Fibroblast of the aortic adventitia (primary cell): ENCODE measurements around the gene KCND2. TPM values are rescaled to one million over a fixed set of nuclear protein-coding genes. Genes with fewer than 3 reads are reported as not detected.

Experiments
- DNase-seq: peaks from one replicate; pipeline ENCODE4 v3.0.0-alpha.2; 2010; ENCODE audit warnings: low read depth
- H3K4me3 ChIP-seq: 2 replicates; pipeline ENCODE4 v1.5.1; 2011; ENCODE audit warnings: low read depth, mild to moderate bottlenecking, control low read depth, low read length, moderate library complexity
- CTCF ChIP-seq: IDR thresholded peaks from 2 replicates; pipeline ENCODE4 v1.5.1; 2011; ENCODE audit warnings: mild to moderate bottlenecking, low read length, control low read depth, inconsistent platforms; ENCODE audit not compliant: insufficient read depth
- total RNA-seq: library from RNA; depleted of rRNA; stranded (reverse); fragments of >200 nt; gene quantifications from 2 replicates; pipeline ENCODE4 v1.2.3, GENCODE V29; 2012; ENCODE audit warnings: low replicate concordance

The KCND2 gene
- total RNA-seq, 1 donor: 11.3 TPM

- no peak for DNase-seq
- H3K4me3 ChIP-seq: no peak overlapping the region
- no peak for TF ChIP-seq CTCF
These were observed 450.8 kb downstream of the KCND2 start for GRCh38 chr7:120723465-120724385.

GRCh38 chr7:120724448-120724847, 451.5 kb downstream of the KCND2 start:
- DNase-seq: no peak

GRCh38 chr7:120724955-120725354, 452.0 kb downstream of the KCND2 start:
- TF ChIP-seq CTCF: no peak
- no peak overlapping the region for H3K4me3 ChIP-seq
- DNase-seq: no peak

More at GRCh38 chr7:120724448-120724847, 451.5 kb downstream of the KCND2 start:
- TF ChIP-seq CTCF: no peak
- no peak overlapping the region for H3K4me3 ChIP-seq

- H3K4me3 ChIP-seq: no peak overlapping the region
- peak; percentile 78 for DNase-seq
- TF ChIP-seq CTCF: peak; percentile 64
These were observed 452.5 kb downstream of the KCND2 start for GRCh38 chr7:120725376-120726039.

GRCh38 chr7:120729245-120729644, 456.3 kb downstream of the KCND2 start:
- TF ChIP-seq CTCF: no peak
- no peak overlapping the region for H3K4me3 ChIP-seq
- DNase-seq: peak; percentile 46

GRCh38 chr7:120731271-120731670, 458.3 kb downstream of the KCND2 start:
- no peak for DNase-seq
- no peak overlapping the region for H3K4me3 ChIP-seq
- TF ChIP-seq CTCF: no peak
